Type B pancreatic cell (in vitro differentiated cells): ENCODE data around the gene PARD6B. TPM values are rescaled to one million over a fixed set of nuclear protein-coding genes. Genes with fewer than 3 reads are reported as not detected.

Experiments
- DNase-seq: peaks from one replicate; pipeline ENCODE4 v3.0.0; 2021; ENCODE audit warnings: mixed read lengths; ENCODE audit not compliant: unreplicated experiment; ENCODE audit errors: extremely low spot score
- H3K27ac Mint-ChIP-seq: 2 replicates; pipeline ENCODE4 v1.8.0; 2021; ENCODE audit warnings: mild to moderate bottlenecking, mixed read lengths
- H3K27me3 Mint-ChIP-seq: 2 replicates; pipeline ENCODE4 v1.8.0; 2021; ENCODE audit warnings: mixed read lengths
- H3K36me3 Mint-ChIP-seq: 2 replicates; pipeline ENCODE4 v1.8.0; 2021; ENCODE audit warnings: mixed read lengths
- H3K4me1 Mint-ChIP-seq: one replicate; pipeline ENCODE4 v1.8.0; 2021; ENCODE audit warnings: mixed read lengths; ENCODE audit not compliant: unreplicated experiment
- H3K4me3 Mint-ChIP-seq: 2 replicates; pipeline ENCODE4 v1.8.0; 2021; ENCODE audit warnings: mild to moderate bottlenecking, mixed read lengths
- H3K9me3 Mint-ChIP-seq: 2 replicates; pipeline ENCODE4 v1.8.0; 2021; ENCODE audit warnings: mixed read lengths
- total RNA-seq: library from RNA; stranded (reverse); gene quantifications from 2 replicates; pipeline ENCODE4 v1.2.1, GENCODE V29; 2021; ENCODE audit warnings: low replicate concordance
- TF ChIP-seq, protein P1 (sequence below): fragments of 200-600 bp; sonication (generic); conservative IDR thresholded peaks from 2 replicates; pipeline ENCODE4 v1.5.0; 2021; ENCODE audit warnings: antibody characterized with exemption, mild to moderate bottlenecking

The PARD6B gene
- total RNA-seq, 1 donor from 2014 or later, result 27.7 TPM

DNA sequence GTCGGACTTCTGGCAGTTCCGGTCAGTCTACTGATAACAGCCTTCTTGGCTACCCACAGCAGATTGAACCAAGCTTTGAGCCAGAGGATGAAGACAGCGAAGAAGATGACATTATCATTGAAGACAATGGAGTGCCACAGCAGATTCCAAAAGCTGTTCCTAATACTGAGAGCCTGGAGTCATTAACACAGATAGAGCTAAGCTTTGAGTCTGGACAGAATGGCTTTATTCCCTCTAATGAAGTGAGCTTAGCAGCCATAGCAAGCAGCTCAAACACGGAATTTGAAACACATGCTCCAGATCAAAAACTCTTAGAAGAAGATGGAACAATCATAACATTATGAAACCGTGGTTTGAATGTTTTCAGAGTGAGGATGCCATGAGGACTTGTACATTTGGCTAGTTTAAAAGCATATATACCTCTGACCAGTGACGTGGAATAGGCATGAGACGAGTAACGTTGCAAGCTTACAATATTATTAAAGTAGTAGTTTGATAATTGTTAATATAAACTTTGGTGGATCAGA lies 18.8 kb downstream of the PARD6B start:
- Mint-ChIP-seq H3K4me1 (peaks cover 24% of the 10 kb centered on the region), H3K36me3 (peaks cover 3% of the 10 kb centered on the region), H3K27me3 (no peaks in the 10 kb centered on the region), H3K4me3 (no peak overlapping the region), H3K9me3 (no peaks in the 10 kb centered on the region), H3K27ac (peak overlapping the region; percentile 51)
- TF ChIP-seq, protein P1, sequence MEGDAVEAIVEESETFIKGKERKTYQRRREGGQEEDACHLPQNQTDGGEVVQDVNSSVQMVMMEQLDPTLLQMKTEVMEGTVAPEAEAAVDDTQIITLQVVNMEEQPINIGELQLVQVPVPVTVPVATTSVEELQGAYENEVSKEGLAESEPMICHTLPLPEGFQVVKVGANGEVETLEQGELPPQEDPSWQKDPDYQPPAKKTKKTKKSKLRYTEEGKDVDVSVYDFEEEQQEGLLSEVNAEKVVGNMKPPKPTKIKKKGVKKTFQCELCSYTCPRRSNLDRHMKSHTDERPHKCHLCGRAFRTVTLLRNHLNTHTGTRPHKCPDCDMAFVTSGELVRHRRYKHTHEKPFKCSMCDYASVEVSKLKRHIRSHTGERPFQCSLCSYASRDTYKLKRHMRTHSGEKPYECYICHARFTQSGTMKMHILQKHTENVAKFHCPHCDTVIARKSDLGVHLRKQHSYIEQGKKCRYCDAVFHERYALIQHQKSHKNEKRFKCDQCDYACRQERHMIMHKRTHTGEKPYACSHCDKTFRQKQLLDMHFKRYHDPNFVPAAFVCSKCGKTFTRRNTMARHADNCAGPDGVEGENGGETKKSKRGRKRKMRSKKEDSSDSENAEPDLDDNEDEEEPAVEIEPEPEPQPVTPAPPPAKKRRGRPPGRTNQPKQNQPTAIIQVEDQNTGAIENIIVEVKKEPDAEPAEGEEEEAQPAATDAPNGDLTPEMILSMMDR, result no peak
- peak; percentile 6 for DNase-seq

DNA sequence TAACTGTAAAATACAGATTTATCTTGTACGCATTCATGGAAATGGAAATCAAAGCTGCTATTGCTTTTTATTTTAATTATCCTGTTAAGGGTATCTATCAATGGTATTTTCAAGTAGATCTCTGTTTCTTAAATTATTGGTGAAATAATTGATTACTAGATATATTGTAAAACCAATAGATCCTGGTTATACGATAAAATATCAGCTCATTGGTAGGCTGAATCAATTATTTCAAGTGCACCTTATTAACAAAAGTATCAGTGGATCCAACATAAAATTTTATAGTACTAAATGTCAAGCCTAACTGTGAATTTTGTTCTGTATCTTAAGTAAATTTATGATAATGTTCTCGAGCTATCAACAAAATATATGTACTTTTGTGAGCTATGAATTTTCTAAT lies 21.8 kb downstream of the PARD6B start:
- Mint-ChIP-seq H3K36me3 (peaks cover 3% of the 10 kb centered on the region), H3K4me3 (no peak overlapping the region), H3K27me3 (no peaks in the 10 kb centered on the region), H3K27ac (no peak overlapping the region), H3K4me1 (peaks cover under 1% of the 10 kb centered on the region), H3K9me3 (no peaks in the 10 kb centered on the region)
- TF ChIP-seq, protein P1, result no peak
- no peak for DNase-seq

DNA sequence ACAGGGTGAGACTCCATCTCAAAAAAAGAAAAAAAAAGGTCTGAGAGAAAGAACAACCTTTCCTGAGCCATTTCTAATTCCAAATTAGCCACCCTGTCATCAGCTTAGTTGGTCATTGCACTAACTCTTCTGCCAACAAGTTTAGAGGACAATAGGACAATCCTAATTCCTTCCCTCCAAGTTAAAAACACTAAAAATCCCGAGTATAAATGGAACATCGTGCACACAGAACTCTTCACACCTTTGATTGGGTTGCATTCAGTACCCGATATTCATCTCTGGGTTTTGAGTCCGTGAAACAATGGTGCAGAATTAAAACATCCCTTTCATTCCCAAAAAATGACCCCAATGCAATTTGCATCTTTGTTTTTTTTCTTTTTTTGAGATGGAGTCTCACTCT lies 23.0 kb downstream of the PARD6B start:
- Mint-ChIP-seq H3K9me3 (no peaks in the 10 kb centered on the region), H3K4me1 (peaks cover 7% of the 10 kb centered on the region), H3K27ac (no peak overlapping the region), H3K36me3 (peaks cover 3% of the 10 kb centered on the region), H3K27me3 (no peaks in the 10 kb centered on the region), H3K4me3 (no peak overlapping the region)
- no peak for DNase-seq
- TF ChIP-seq, protein P1, result no peak

DNA sequence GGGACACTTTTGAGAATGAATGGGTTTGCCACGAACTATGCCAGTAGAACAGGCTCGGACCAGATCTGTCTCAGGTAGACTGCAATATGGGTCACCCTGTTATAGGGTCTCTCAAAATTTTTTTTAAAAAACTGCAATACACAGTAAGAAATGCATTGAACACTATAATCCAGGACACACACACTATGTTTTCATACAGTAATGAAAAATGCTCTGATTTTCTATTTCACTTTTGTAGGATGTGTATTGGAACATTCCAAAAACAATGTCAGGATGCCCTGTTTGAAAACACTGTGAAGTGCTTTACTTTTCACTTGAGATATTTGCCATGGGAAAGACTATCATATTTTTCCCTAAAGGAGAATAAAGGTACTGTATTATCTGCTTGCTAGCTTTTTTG lies 25.1 kb downstream of the PARD6B start:
- no peak overlapping the region for H3K27ac Mint-ChIP-seq
- peaks cover 3% of the 10 kb centered on the region for H3K36me3 Mint-ChIP-seq
- no peak overlapping the region for H3K4me3 Mint-ChIP-seq
- no peaks in the 10 kb centered on the region for H3K27me3 Mint-ChIP-seq
- H3K9me3 Mint-ChIP-seq, result no peaks in the 10 kb centered on the region
- TF ChIP-seq, protein P1, result no peak
- H3K4me1 Mint-ChIP-seq, result peaks cover 12% of the 10 kb centered on the region
- no peak for DNase-seq

DNA sequence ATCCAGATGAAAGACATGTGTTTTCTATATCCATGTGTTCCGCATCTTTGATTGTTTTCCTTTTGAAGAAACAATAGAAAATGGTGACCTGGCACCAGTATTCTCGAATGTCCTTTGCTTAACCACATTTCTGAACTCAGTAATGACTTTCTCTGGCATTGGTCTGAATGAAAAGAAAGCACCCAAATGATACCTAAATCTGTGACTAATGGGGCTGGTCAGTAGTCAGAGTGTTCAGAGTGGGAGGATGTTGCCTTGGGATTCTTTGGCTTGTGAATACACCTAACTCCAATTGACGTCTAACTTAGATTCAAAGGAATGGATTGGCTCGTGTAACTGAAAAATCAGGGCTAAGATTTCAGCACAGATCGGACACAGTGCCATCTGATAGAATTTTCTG lies 27.1 kb downstream of the PARD6B start:
- TF ChIP-seq, protein P1, result no peak
- H3K27me3 Mint-ChIP-seq, result no peaks in the 10 kb centered on the region
- H3K4me1 Mint-ChIP-seq, result peaks cover 21% of the 10 kb centered on the region
- no peaks in the 10 kb centered on the region for H3K36me3 Mint-ChIP-seq
- H3K9me3 Mint-ChIP-seq, result no peaks in the 10 kb centered on the region
- peak overlapping the region; percentile 21 for H3K4me3 Mint-ChIP-seq
- DNase-seq, result peak; percentile 2
- peak overlapping the region; percentile 48 for H3K27ac Mint-ChIP-seq

DNA sequence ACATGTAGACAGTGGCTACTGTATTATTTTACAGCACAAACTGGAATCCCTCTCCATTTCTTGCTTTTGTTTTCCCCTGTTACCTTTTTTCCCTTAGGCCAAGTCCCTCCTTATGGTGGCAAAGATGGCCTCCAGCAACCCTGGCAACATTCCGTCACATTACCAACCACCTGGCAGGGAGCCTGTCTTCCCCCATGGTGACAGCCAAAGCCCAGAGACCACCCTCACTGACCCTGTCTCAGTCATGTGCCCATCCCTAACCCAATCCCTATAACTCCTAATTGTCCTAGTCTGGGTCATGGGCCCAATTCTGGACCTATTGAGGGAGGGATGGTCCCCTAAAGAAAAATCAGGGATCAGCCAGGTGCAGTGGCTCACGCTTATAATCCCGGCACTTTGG lies 27.6 kb downstream of the PARD6B start:
- DNase-seq, result peak; percentile 8
- Mint-ChIP-seq H3K9me3 (no peaks in the 10 kb centered on the region), H3K4me3 (no peak overlapping the region), H3K27ac (peak overlapping the region; percentile 48), H3K4me1 (peaks cover 22% of the 10 kb centered on the region), H3K36me3 (no peaks in the 10 kb centered on the region), H3K27me3 (no peaks in the 10 kb centered on the region)
- TF ChIP-seq, protein P1, result no peak
